ENCODE results near the gene ATP7B. TPM values are rescaled to one million over a fixed set of nuclear protein-coding genes. Genes with fewer than 3 reads are reported as not detected.

ATP7B gene
- total RNA-seq, 1 experiment from 2014 or later, result 4.4 TPM

DNA sequence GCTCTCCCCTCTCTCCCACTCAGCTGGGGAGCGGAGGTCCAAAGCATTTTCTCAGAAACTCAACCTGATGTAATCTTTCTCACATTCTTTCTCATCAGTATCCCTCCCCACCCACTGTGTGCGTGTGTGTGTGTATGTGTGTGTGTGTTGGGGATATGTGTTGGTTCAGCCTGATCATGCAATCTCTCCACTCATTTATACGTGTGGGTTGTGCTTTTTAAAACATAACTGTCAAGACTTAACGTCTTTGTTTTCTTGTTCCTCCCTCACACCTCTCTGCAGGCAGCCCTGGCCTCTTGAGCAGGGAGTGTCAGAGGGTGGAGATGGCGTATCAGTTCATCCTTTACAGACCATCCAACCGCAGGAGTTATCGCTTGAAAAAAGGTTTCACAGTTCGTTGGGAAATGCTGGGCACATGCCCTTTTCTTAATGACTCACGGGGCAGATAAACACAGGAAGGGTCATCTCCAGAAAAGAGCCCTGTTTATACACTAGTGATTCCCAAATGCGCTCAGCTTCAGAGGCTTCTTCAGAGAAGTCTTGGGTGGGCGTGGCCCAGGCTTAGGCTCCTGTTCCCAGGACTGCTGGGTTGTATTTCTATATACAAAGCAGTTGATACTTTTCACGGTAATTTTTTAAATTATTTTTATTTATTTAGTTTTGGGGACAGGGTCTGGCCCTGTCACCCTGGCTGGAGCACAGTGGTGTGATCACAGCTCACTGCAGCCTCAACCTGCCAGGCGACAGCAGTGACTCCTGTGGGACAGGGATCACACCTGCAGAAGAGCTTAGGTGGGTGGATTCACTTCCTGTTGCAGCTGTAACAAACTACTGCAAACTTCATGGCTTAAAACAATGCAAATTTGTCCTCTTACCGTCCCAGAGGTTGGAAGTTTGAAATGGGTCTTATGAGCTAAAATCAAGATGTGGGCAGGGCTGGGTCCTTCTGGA, 89.2 kb downstream of the ATP7B start:
- no peaks in the 10 kb centered on the region for H3F3A ChIP-seq (ENCODE audit: low read length, unreplicated experiment)
- no peaks in the 10 kb centered on the region for H3K79me2 ChIP-seq (ENCODE audit: low read length)
- peaks cover 7% of the 10 kb centered on the region; the same call in 1 of the 2 replicates for H3K4me1 ChIP-seq (ENCODE audit: insufficient read depth, low read length)
- H3K27ac ChIP-seq (ENCODE audit: low read length), result no peak overlapping the region
- no peak overlapping the region for H3K9ac ChIP-seq (ENCODE audit: low read length)
- intact Hi-C loops (cut with micrococcal nuclease), result no loop called here
- DNase-seq (no peak), ATAC-seq (no peak)
- no TSS peak for BruUV-seq (replicated peaks)
- no peaks in the 10 kb centered on the region for H3K27me3 ChIP-seq (ENCODE audit: low read length)
- H3K4me3 ChIP-seq (ENCODE audit: low read length), result no peak overlapping the region
- TF ChIP-seq EZH2phosphoT487 (IDR thresholded peaks at IDR 0.05; ENCODE audit: borderline replicate concordance, low read length), result no peak
- no peak for TF ChIP-seq EZH2 (IDR thresholded peaks at IDR 0.05; ENCODE audit: low read length, unreplicated experiment)
- TF ChIP-seq, protein P1, sequence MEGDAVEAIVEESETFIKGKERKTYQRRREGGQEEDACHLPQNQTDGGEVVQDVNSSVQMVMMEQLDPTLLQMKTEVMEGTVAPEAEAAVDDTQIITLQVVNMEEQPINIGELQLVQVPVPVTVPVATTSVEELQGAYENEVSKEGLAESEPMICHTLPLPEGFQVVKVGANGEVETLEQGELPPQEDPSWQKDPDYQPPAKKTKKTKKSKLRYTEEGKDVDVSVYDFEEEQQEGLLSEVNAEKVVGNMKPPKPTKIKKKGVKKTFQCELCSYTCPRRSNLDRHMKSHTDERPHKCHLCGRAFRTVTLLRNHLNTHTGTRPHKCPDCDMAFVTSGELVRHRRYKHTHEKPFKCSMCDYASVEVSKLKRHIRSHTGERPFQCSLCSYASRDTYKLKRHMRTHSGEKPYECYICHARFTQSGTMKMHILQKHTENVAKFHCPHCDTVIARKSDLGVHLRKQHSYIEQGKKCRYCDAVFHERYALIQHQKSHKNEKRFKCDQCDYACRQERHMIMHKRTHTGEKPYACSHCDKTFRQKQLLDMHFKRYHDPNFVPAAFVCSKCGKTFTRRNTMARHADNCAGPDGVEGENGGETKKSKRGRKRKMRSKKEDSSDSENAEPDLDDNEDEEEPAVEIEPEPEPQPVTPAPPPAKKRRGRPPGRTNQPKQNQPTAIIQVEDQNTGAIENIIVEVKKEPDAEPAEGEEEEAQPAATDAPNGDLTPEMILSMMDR (conservative IDR thresholded peaks at IDR 0.05; ENCODE audit: low read depth, low read length), result no peak
- H4K20me1 ChIP-seq (ENCODE audit: low read length), result no peaks in the 10 kb centered on the region
- ChIA-PET CTCF (no interaction called here), POLR2A (ENCODE audit: unreplicated experiment) (no interaction called here)
- H2AFZ ChIP-seq (ENCODE audit: low read length), result no peak overlapping the region
- no peaks in the 10 kb centered on the region for H3K9me2 ChIP-seq (replicated peaks; ENCODE audit: low read length)
- H3K9me3 ChIP-seq (ENCODE audit: low read length), result no peaks in the 10 kb centered on the region
- no peaks in the 10 kb centered on the region for H3K36me3 ChIP-seq (ENCODE audit: low read depth, low read length)
- H3K4me2 ChIP-seq (ENCODE audit: low read length), result no peak overlapping the region

DNA sequence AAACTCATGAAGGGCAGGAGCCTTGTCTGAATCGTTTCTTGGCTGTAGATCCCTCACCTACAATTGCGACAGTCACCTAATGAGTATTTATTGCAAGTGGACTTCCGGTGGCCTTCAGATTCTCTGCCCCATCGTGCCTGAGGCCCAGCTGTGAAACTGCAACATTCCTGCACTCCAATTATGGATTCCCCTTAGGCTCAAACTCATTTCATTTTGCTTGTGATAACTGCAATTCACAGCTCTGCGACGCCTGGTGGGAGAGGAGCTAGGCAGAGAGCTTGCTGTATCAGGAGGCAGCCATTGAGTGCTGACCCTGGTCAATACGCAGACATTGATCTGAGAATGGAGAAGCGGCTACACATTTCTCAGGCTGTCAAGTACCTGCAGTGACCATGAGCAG, 90.5 kb downstream of the ATP7B start:
- Histone ChIP-seq H3K9me2 (replicated peaks; ENCODE audit: low read length) (no peaks in the 10 kb centered on the region), H3K9ac (ENCODE audit: low read length) (no peak overlapping the region), H3K27ac (ENCODE audit: low read length) (no peak overlapping the region), H3K79me2 (ENCODE audit: low read length) (no peaks in the 10 kb centered on the region), H3K36me3 (ENCODE audit: low read depth, low read length) (no peaks in the 10 kb centered on the region), H3K4me3 (ENCODE audit: low read length) (no peak overlapping the region), H3F3A (ENCODE audit: low read length, unreplicated experiment) (no peaks in the 10 kb centered on the region), H3K4me1 (ENCODE audit: insufficient read depth, low read length) (peaks cover 7% of the 10 kb centered on the region; the same call in 1 of the 2 replicates), H3K9me3 (ENCODE audit: low read length) (no peaks in the 10 kb centered on the region), H4K20me1 (ENCODE audit: low read length) (no peaks in the 10 kb centered on the region), H2AFZ (ENCODE audit: low read length) (no peak overlapping the region), H3K27me3 (ENCODE audit: low read length) (no peaks in the 10 kb centered on the region), H3K4me2 (ENCODE audit: low read length) (no peak overlapping the region)
- TF ChIP-seq, protein P1 (conservative IDR thresholded peaks at IDR 0.05; ENCODE audit: low read depth, low read length), result no peak
- TF ChIP-seq EZH2 (IDR thresholded peaks at IDR 0.05; ENCODE audit: low read length, unreplicated experiment) (no peak), EZH2phosphoT487 (IDR thresholded peaks at IDR 0.05; ENCODE audit: borderline replicate concordance, low read length) (no peak)
- no peak for ATAC-seq
- no TSS peak for BruUV-seq (replicated peaks)
- DNase-seq, result no peak
- CTCF ChIA-PET, result no interaction called here
- POLR2A ChIA-PET (ENCODE audit: unreplicated experiment), result no interaction called here
- intact Hi-C loops (cut with micrococcal nuclease), result no loop called here

DNA sequence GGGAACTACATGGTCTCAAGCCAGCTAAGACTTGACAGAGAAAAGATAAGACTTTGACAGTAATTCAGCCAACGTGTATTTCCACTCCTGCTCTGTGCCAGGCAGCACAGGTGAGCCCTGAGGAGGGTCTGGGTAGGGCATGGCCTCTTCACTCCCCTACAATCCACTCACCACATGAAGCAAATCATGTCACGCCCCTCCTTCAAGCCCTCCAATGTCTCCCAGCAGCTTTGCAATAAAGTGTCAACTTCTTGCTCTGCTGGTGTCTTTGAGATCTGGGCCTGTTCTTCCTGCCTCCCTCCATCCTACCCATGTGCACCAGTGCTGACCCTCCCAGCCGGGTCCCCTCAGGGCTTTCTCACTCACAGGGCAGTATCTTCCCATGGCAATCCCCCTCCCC, 91.0 kb downstream of the ATP7B start:
- DNase-seq (no peak), ATAC-seq (no peak)
- no peaks in the 10 kb centered on the region for H3K79me2 ChIP-seq (ENCODE audit: low read length)
- H3K4me2 ChIP-seq (ENCODE audit: low read length), result no peak overlapping the region
- no peaks in the 10 kb centered on the region for H3K9me3 ChIP-seq (ENCODE audit: low read length)
- no peaks in the 10 kb centered on the region for H3F3A ChIP-seq (ENCODE audit: low read length, unreplicated experiment)
- TF ChIP-seq, protein P1 (conservative IDR thresholded peaks at IDR 0.05; ENCODE audit: low read depth, low read length), result no peak
- H3K4me3 ChIP-seq (ENCODE audit: low read length), result no peak overlapping the region
- no peaks in the 10 kb centered on the region for H4K20me1 ChIP-seq (ENCODE audit: low read length)
- ChIA-PET CTCF (no interaction called here), POLR2A (ENCODE audit: unreplicated experiment) (interaction anchor here (0.6 kb wide), 1 partner anchor 114 kb away, joined by 24 read pairs; no protein-coding TSS in a partner anchor)
- peaks cover 7% of the 10 kb centered on the region; the same call in 1 of the 2 replicates for H3K4me1 ChIP-seq (ENCODE audit: insufficient read depth, low read length)
- H3K27ac ChIP-seq (ENCODE audit: low read length), result no peak overlapping the region
- intact Hi-C loops (cut with micrococcal nuclease), result no loop called here
- no TSS peak for BruUV-seq (replicated peaks)
- H3K9ac ChIP-seq (ENCODE audit: low read length), result no peak overlapping the region
- H3K9me2 ChIP-seq (replicated peaks; ENCODE audit: low read length), result no peaks in the 10 kb centered on the region
- no peaks in the 10 kb centered on the region for H3K27me3 ChIP-seq (ENCODE audit: low read length)
- H2AFZ ChIP-seq (ENCODE audit: low read length), result no peak overlapping the region
- no peaks in the 10 kb centered on the region for H3K36me3 ChIP-seq (ENCODE audit: low read depth, low read length)

Data from PC-3 (cell line).